Measurements from ENCODE around the gene MGRN1.

DNA sequence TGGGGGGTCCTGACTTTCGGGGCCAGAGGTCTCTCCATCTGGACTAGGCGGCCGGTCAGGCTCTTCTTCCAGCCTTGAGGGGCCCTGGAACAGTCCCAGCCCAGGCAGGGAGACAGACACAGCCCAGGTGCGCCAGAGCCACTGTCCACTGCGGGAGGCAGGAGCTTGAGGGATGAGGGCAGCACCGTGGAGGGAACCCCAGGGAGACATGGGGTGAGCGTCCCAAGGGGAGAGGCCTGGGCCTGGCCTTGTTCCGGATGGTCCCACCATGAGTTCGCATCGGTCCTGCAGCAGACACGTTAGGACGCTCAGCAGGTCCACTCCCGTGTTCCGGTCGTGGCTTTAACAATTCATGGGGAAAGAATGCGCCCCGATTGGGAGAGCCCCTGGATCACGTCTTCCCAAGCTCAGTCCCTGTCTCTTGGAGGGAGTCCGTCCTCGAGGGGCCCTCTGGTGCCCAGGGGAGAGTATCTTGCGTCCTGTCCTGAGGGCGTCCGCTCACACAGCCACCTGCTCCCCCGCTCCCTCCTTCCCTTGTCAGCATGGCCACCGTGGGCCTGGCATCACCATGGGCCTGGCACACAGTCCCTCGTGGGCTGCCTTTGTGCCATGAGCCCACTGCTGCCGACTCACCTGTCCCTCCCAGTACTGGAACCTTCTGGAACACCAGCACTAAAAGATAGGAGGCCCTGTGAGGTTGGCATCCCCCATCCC is 62.0 kb downstream of the MGRN1 start:
- TF ChIP-seq, protein P1, sequence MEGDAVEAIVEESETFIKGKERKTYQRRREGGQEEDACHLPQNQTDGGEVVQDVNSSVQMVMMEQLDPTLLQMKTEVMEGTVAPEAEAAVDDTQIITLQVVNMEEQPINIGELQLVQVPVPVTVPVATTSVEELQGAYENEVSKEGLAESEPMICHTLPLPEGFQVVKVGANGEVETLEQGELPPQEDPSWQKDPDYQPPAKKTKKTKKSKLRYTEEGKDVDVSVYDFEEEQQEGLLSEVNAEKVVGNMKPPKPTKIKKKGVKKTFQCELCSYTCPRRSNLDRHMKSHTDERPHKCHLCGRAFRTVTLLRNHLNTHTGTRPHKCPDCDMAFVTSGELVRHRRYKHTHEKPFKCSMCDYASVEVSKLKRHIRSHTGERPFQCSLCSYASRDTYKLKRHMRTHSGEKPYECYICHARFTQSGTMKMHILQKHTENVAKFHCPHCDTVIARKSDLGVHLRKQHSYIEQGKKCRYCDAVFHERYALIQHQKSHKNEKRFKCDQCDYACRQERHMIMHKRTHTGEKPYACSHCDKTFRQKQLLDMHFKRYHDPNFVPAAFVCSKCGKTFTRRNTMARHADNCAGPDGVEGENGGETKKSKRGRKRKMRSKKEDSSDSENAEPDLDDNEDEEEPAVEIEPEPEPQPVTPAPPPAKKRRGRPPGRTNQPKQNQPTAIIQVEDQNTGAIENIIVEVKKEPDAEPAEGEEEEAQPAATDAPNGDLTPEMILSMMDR (IDR thresholded peaks at IDR 0.05) = no peak
- no peak for TF ChIP-seq EP300 (IDR thresholded peaks at IDR 0.05)
